HG03571 (cell line): Measurements from ENCODE around the gene GPR160.

Experiments
- ATAC-seq: cut with Tn5 transposase; IDR thresholded peaks from one replicate; pipeline ENCODE4 v1.9.1; 2021; ENCODE audit not compliant: unreplicated experiment

The GPR160 gene

DNA sequence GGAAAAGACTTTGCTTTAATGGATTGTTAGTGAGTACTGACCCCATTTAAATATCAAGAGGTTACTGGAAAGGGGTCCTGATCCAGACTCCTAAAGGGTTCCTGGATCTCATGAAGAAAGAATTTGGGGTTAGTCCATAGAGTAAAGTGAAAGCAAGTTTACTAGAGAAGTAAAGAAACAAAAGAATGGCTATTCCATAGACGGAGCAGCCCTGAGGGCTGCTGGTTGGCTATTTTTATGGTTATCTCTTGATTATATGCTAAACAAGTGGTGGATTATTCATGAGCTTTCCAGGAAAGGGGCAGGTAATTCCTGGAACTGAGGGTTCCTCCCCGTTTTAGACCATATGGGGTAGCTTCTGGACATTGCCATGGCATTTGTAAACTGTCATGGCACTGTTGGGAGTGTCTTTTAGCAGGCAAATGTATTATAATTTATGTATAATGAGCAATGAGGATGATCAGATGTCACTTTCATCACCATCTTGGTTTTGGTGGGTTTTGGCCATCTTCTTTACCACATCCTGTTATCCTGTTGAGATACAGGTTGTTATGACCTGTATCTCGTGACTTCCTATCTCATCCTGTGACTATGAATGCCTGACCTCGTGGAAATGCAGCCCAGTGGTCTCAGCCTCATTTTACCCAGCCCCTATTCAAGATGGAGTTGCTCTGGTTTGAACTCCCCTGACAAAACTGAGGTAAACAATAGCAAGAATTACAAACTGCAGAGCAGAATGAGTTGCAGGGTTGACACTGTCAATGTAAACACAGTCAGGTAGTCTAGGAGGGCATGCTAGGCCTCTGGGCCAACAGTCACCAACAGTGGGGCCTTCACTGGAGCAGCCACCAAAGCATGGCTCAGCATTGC, 10.3 kb upstream of the GPR160 start:
- ATAC-seq: no peak

GRCh38 chr3:170033489-170033888, 4.3 kb upstream of the GPR160 start:
- no peak for ATAC-seq

DNA sequence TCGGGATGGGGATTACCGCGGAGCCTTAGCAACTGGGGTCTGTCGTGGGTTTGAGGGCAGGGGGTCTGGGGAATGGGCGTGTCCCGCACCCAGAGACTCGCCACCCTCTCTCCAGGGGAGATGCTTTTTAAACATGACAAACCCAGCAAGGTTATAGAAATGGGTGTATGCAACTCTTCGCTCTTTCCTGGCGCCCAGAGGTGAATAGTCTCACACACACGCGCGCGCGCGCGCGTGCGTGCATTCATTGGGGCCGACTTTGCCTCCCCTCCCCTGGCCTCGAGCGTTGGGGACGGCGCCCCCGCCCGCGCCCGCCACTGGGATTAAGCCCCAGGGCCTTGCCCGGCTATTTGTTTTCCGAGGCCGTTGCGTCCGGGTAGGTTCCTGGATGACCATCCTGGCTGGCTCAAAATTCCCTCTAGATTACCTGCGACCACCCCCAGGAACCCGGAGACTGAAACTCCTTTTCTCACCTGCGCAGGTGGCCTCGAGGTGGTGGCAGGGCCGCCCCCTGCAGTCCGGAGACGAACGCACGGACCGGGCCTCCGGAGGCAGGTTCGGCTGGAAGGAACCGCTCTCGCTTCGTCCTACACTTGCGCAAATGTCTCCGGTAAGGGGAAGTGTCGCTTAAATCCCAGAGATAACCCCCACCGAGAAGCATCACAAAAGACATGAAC, 777 bp downstream of the GPR160 start:
- peak; percentile 3 for ATAC-seq

- ATAC-seq: no peak
Measured at GRCh38 chr3:170040418-170040817, 2.6 kb downstream of the GPR160 start.

DNA sequence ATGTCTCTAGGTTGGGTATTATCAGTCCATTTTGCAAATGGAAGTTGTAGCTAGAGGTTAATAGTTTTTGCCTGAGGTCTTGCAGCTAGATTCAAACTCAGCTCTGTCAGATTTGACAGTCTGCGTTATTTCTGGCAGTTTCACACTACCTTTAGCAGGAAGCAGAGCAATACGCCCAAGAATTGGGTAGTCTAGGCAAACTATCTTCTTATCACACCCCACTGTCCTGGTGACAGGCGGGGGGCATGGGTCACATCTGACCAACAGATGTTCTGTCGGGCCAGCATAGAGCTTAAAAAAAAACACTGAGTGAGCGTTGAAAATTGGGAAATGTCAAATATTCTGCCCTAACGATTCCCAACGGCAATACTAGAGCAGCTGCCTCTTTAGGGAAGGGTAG, 5.7 kb downstream of the GPR160 start:
- no peak for ATAC-seq

GRCh38 chr3:170044271-170044670, 6.5 kb downstream of the GPR160 start:
- ATAC-seq: no peak

- peak; percentile 76 for ATAC-seq
Measured at GRCh38 chr3:170044795-170045244, 7.0 kb downstream of the GPR160 start.

DNA sequence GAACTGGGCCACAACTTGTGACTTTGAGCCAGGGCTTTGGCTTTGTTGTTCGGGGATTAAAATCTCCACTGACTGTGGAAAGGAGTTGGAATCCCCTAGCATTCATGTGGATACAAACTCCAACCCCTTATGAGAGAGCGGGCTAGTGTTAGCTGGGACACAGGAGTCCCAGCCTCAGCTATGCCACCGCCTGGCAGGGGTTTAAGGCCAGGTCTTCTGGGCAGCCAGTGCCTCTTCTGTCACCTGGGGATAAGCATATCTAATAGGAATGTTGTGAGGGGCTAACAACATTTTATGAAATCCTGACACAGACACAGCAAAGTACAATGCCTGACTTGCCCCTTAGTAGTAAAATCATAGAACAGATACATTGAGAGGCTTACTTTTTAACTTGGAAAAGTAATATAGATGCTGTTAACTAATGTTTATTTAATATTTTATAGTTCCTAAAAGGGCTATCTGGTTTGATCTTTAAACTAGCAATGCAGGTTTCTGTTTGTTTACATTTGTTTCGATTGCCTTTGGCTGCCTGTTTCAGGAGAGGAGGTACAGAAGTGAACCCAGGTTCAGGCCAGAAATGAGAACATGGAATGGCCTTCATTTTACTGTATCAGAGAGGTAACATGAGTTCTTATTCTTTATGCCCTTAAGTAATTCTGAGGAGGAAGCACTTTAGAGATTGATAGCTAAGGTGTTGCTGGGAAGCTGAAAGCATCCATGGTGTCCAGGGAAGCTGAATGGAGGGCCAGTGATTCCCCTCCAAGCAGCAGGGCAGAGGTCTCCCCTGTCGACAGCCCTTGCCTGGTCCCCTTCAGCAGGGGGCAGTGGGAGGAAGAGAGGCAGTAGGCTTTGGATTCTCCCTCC, 8.7 kb downstream of the GPR160 start:
- no peak for ATAC-seq

- no peak for ATAC-seq
Measured at GRCh38 chr3:170047133-170047404, 9.3 kb downstream of the GPR160 start.

- ATAC-seq: no peak
Measured at GRCh38 chr3:170049146-170050000, 11.6 kb downstream of the GPR160 start.

- no peak for ATAC-seq
Measured at GRCh38 chr3:170050753-170051152, 13.0 kb downstream of the GPR160 start.

DNA sequence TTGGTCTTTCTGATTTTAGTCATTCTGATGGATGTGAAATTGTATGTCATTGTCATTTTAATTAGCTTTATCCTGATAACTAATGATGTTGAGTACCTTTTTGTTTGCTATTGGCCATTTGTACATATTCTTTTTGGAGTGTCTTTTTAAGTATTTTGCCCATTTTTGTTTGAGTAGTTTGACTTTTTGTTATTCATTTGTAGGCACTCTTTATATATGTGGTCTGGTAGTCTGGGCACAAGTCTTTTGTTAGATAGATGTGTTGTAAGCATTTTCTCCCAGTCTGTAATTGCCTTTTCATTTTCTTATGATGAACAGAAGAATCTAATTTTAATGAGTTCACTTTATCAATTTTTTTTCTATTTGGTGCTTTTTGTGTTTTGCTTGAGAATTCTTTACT, 14.6 kb downstream of the GPR160 start:
- ATAC-seq: no peak

DNA sequence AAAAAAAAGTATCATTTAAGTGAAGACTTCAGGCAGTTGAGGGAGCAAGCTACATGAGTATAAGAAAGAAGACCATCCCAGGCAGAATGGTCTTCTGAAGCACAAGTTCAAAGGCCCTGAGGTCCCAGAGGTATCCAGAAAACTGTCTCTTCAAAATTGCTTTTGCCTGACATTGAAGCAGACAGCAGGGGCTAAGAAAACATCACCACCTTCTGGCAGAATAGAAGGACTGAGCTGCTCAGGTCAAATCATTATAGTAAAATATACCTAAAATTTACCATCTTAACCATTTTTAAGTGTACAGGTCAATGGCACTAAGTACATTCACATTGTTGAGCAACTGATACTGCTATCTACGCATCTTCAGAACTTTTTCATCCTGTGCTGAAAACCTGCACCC, 16.4 kb downstream of the GPR160 start:
- no peak for ATAC-seq

GRCh38 chr3:170055209-170055608, 17.4 kb downstream of the GPR160 start:
- ATAC-seq: peak; percentile 72

DNA sequence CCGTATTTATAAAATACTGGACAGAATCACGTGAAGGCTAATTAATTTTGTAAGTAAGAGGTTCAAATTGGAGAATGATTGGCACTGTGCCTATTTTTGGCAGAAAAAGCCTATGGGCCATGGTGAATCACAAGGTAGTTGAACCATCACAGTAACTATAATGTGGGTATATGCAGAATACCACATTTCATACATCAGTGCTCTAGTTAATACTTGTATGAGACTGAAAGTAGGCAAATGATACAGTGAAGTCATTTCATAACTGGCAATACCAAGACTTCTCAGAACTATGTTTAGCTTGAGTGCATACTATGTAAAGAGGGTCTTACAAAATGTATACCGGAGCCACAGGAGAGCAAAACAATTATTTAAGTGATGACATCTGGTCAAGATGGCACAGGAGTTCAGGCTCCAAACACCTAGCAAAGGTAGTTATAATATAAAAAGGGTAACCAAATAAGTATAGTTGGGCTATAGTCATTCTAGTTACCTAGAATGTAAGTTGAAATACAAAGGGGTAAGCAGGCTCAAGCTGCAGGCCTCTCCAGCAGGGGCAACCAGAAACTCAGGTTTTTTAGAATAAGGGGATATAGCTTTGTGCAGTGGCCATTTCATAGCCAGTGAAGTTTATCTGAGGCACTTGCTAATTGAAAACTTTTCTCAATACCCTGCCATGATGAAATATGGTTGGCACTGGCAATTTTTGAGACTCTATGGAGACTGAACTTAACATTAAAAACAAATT, 19.1 kb downstream of the GPR160 start:
- peak; percentile 93 for ATAC-seq

DNA sequence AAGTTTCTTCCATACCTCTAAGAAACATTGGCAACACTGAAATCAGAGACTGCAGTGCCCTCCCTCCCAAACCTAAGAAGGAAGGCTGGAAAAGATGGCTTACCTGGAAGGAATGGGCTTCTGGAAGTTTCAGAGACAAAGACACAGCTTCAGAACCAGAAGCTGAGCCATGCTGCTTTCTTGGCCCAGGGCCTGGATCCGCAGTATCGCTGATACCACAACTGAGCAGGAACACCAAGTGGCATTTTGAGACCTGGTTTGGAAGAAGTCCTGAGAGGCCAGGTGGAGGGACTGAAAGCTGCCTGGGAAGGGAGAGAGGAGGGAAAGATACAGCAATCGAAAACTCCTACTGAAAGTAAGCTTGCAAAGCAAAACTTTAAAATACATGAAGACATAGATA, 19.8 kb downstream of the GPR160 start:
- ATAC-seq: no peak

DNA sequence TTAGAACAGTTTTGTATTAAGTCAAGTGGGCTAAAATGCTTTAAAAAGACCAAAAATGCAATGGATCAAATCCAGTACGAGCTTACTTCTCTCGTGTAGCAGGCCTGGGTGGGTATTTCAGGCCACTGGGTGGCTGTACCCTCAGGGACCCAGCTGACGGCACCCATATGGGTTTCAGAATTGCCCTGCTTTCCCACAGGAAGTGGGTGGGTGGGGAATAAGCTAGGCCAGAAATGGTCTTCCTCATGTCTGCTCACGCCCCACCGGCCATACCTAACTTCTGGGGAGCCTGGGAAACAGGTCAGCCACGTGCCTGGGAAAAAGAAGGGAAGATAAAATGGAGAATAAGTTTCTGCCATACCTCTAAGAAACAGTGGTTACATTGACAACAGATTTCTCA, 20.3 kb downstream of the GPR160 start:
- ATAC-seq: no peak

DNA sequence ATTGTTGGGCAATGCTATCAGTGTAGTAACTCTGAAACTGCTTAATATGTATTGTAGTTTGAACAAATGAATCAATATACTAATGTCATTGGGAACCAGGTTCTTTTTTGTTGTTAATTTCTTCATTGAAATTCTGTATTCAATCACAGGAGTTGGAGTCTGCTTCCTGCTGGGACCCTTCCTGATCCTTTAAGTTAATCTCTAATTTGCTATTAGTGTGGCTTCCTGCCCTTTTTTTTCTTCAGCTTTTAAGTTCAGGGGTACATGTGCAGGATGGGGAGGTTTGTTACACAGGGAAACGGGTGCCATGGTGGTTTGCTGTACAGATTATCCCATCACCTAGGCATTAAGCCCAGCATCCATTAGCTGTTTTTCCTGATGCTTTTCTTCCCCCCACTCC, 21.7 kb downstream of the GPR160 start:
- no peak for ATAC-seq

- ATAC-seq: no peak
Measured at GRCh38 chr3:170062068-170062467, 24.3 kb downstream of the GPR160 start.

DNA sequence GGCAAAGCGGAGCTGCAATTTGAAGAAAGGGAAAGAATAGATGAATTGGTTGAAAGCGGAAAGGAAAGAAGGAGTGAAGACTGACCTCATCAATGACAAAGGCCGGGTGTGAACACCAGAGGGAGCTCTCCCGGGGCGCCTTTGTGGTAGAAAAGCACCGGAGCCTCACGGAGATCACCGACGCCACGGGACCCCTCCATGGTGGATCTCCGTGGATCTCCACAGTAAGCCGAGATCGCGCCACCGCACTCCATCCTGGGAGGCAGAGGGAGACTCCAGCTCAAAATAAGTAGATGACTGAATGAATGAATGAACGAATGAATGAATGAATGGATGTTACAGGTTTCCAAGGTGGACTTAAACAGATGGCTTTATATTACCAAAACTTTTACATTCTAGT, 25.0 kb downstream of the GPR160 start:
- ATAC-seq: no peak
